Astrocyte (in vitro differentiated cells and primary cell): Measurements from ENCODE around the gene OVCH1.
"Not testable (repeated sequence)": the region's sequence is repeated elsewhere in the genome, so short reads cannot be mapped to it uniquely, and the experiment has no call there.

Source experiments
- CTCF ChIP-seq: IDR thresholded peaks from 2 replicates; pipeline ENCODE4 v1.5.1; 2011; ENCODE audit warnings: low read depth, mild to moderate bottlenecking, inconsistent platforms, low read length, moderate library complexity; ENCODE audit not compliant: insufficient read depth
- EZH2 ChIP-seq: IDR thresholded peaks from 2 replicates; pipeline ENCODE4 v1.6.1; 2012; ENCODE audit warnings: mild to moderate bottlenecking, low read length, inconsistent platforms; ENCODE audit not compliant: insufficient read depth

- not testable (repeated sequence) for TF ChIP-seq CTCF, EZH2
Observed at GRCh38 chr12:29436815-29437214, 60.7 kb downstream of the OVCH1 start.
